H4 (cell line): ENCODE measurements around the gene SMAP2. TPM values are rescaled to one million over a fixed set of nuclear protein-coding genes. Genes with fewer than 3 reads are reported as not detected.

Experiments
- total RNA-seq: library from RNA; depleted of rRNA; stranded (reverse); fragments of >200 nt; shearing (Covaris generic); gene quantifications from 2 replicates; pipeline ENCODE4 v1.2.3, GENCODE V29; 2014; rRNA removed

SMAP2 gene
- total RNA-seq, 1 experiment from 2014 or later = 23.1 TPM

Other genes starting within 250 kb of the SMAP2 start
- gene RLF, start 212.3 kb upstream of the SMAP2 start, total RNA-seq = 10.0 and 12.7 TPM in 2 replicates
- gene TMCO2, start 125.8 kb upstream of the SMAP2 start, total RNA-seq = not detected in 2 replicates
- gene ZMPSTE24, start 115.5 kb upstream of the SMAP2 start, total RNA-seq = 88.5 and 123 TPM in 2 replicates
- 0.85 and 1.6 TPM in 2 replicates for gene COL9A2, start 56.4 kb upstream of the SMAP2 start, total RNA-seq
- 3.5 and 5.2 TPM in 2 replicates for gene ZFP69B, start 76.7 kb downstream of the SMAP2 start, total RNA-seq
- 2.3 and 4.2 TPM in 2 replicates for gene ZFP69, start 103.6 kb downstream of the SMAP2 start, total RNA-seq
- 8.7 and 20.9 TPM in 2 replicates for gene EXO5, start 135.0 kb downstream of the SMAP2 start, total RNA-seq
- gene ZNF684, start 157.9 kb downstream of the SMAP2 start, total RNA-seq = 3.2 and 6.1 TPM in 2 replicates